DMS114 treated with DMSO at 0.1 percent for 48 hours (cell line): ENCODE results near the gene ATXN7.

Source experiments
- DNase-seq: peaks from one replicate; lab custom pipeline; 2025; ENCODE audit not compliant: unreplicated experiment; lab: John Stamatoyannopoulos, UW

The ATXN7 gene

DNA sequence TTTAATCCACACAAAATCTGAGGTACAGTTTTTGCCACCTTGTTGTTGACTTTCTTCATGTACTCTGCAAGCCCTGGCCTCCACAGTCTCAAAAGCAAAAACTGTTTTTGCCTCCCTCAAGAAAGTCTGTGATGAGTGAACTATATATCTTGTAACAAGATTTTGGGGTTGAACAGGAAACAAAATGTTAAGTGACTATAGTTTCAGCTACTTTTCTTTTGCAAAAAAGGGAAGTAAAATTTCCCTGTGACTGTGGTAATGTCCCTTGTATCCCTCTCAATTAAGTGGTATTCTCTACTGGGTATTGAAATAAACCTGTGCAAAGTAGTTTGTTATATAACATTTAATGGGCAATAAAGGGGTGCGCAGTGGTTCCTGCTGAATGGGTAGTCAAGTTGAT, 69.8 kb downstream of the ATXN7 start:
- no peak for DNase-seq

DNA sequence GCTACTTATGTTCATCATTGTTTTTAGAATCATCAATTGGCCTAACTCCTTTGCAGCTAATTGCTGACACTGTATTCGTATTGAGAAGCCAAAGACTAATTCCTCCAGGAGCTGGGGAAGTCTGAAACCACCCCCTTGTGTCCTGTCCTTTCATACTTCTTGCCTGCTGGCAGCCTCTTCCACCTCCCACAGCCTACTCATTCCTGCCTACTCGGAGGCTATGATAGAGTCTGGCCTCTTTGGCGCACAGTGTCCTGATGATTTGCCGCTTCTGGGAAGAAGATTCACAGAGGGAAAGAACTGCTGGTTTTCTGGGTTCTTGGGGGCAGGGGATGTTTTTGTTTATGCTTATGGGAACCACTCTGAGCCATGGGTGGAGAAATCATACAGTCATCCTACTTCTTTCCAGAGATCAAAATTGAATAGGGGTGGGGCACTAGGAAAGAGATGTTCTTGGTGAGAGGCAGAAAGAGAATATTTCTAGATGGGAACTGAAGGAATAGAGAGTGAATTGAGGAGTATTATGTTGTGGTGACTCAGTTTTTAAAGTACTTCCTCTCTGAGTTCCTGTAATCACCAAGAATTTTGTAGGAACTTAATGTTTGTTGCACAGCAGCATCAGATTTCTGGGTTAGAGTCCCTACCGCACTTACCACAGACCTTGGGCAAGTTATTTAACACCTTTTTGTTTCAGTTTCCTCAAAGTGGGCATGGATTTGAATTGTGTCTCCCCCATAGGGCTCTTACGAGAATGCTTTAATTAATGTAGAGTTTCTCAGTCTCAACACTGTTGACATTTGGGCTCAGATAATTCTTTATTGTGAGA, 70.6 kb downstream of the ATXN7 start:
- no peak for DNase-seq

- no peak for DNase-seq
These were observed 73.3 kb downstream of the ATXN7 start for GRCh38 chr3:63936925-63937324.

DNA sequence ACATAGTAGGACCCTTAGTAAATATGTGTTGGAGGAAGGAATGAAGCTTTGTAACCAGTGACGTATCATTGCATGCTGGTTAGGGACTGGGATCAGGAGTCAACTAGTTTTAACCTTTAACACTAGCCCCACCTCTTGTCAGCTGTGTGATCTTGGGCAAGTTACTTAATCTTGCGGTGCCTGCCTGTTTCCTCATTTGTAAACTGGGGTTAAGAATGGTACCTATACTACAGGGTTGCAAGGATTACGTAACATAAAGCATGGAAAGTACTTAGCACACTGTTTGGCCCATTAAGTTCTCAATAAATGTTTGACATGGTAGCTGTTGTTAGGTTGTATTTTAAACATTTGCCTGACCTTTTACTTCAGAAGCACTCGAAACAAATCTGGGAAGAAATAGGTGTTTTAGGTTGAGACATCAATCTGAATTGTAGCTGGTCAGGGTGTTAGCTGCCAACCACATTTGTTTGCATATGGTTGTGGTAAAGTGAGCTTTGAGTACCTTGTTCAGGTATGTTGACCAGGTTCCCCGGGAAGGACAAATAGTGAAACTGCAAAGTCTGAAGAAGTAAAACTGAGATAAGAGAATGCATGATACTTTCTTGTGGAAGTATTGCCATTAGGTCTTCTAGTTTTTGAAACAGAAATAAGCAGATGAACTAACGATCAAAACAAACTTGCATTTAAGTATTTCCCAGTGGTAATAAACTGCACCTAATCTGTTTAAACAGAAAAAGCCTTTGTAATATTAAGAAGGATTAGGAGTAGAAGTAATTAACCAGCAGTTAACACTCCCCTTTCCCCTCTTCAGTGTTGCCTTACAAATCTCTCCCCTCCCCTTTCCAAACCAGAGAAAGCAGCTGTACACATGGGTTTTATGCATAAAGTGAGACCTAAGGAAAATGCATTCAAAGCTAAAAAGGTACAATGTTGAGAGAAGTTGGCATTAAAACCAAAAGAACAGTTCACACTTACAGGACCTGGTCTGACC, 74.3 kb downstream of the ATXN7 start:
- DNase-seq = no peak

- DNase-seq = no peak
These were observed 76.7 kb downstream of the ATXN7 start for GRCh38 chr3:63940389-63940757.

GRCh38 chr3:63942528-63942927, 78.9 kb downstream of the ATXN7 start:
- DNase-seq = no peak

DNA sequence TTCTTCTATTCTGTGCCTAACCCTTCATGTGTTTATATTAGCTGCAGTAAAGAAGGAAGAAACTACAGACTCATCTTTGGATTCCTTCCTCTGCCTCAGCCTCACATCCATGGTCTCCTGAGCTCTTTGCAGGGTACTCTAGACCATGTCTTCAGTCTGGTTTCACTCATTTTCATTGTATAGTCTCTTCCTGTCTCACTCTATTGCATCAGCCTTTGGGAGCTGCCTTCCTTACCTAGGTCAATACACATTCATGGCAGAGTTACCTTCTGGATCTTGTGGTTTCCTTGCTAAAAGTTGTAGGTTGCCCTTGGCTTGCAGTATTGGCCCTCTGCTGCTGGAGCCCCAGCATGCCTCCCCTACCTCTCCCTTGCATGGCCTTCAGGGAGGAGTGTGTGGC, 80.0 kb downstream of the ATXN7 start:
- no peak for DNase-seq

DNA sequence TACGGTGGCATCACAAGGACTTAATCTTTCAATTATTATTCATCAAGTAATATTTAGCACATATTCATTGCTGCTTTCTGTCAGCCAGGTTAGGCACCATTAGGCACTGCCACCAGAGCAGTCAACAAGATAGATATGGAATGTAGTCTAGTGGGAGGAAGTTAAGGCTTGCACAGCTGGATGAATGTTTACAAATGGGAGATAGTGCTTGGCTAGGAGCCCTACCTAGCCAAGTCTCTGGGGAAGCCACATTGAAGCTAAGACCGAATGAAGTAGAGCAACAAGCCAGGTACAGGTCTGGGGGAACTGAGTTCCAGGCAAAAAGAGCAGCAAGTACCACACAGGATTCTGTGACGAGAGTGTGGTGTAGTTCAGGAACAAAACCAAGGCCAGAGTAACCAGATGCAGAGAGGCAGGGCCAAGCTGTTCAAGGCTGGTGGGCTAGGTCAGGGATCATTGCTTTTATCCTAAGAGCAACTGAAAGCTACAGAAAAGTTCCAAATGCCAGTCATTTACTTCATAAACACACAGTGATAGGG, 82.0 kb downstream of the ATXN7 start:
- DNase-seq = no peak

- DNase-seq = no peak
These were observed 83.1 kb downstream of the ATXN7 start for GRCh38 chr3:63946753-63947152.

- no peak for DNase-seq
These were observed 83.9 kb downstream of the ATXN7 start for GRCh38 chr3:63947594-63947993.

DNA sequence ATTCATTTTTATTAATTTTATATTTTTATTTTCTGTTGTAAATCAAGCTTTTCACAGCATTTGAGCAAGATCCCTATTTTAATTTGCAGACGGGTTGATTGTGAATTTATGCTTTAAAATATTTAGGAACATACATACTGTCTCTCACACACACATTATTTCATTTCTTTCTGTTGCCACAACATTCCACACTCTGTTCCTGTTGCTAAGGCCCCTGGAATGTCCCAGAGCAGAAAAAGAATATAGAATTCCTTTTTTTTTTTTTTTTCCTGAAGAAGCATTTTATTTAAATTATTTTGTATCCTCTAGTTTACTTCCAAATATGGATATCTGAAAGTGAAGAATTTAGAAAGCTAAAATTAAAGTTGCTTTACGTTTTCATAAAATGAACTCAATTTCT, 85.3 kb downstream of the ATXN7 start:
- DNase-seq = no peak

DNA sequence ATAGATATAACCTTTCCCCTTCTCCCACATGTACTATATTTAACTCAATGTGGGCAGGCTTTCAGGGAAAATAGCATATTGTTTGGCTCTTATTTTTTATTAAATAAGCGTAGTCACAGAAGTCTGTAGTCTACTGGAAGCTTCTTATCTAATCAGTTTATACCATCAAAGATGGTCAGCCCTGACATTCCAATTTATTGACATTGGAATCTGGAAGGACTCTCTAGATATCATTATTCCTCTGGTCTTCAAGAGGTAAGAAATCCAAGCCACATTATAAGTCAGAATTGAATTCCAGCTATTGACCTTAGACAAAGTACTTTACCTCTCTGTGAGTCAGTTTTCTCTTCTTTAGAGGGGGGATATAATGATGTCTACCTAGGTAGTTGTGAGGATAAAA, 87.0 kb downstream of the ATXN7 start:
- no peak for DNase-seq

GRCh38 chr3:63951492-63952247, 88.0 kb downstream of the ATXN7 start:
- DNase-seq = no peak

GRCh38 chr3:63952248-63952594, 88.6 kb downstream of the ATXN7 start:
- no peak for DNase-seq

DNA sequence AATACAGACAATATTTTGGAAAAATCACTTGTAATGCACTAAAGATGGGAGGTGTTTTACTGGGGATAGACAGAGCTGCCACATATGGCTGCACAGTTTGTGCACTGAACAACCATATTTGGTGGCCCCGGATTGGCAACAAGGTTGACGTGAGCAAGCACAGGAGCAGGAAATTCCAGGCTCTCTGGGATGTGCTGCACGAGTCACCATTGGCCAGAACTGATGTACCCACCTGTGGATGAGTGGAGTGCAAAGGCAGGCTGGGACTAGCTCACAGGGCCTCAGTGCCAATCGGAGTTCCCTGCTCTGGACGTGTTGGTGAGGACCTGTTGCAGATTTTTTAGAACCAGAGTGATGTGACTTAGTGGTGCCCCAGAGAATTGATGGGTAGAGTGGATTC, 90.5 kb downstream of the ATXN7 start:
- no peak for DNase-seq

- DNase-seq = no peak
These were observed 91.5 kb downstream of the ATXN7 start for GRCh38 chr3:63955036-63955650.

DNA sequence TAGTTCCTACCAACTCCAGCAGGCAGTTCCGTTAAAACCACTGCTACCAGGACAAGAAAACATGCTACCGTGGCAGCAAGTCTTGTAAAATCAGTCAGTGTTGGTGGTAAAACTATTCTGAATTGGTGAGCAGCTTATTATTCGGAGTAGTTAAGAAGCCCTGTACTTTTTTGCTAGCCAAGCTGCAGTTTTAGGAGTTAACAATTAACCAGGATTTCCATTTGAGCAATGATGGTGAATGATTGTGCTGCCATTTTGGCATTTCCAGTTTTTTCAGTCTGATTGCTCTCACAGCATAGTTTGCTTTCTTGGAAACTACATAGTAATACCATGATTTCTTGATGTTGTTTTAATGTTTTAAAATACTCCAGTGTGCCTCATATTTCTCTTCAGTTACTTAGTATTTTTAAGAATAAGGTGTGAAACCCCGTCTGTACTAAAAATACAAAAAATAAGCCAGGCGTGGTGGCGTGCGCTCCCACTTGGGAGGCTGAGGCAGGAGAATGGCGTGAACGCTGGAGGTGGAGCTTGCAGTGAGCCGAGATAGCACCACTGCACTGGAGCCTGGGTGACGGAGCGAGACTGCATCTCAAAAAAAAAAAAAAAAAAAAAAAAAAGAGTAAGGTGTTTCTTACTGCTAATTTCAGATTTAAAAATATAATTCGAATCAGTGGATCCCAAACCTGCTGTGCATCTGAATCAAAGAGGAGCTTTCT, 92.3 kb downstream of the ATXN7 start:
- DNase-seq = no peak

DNA sequence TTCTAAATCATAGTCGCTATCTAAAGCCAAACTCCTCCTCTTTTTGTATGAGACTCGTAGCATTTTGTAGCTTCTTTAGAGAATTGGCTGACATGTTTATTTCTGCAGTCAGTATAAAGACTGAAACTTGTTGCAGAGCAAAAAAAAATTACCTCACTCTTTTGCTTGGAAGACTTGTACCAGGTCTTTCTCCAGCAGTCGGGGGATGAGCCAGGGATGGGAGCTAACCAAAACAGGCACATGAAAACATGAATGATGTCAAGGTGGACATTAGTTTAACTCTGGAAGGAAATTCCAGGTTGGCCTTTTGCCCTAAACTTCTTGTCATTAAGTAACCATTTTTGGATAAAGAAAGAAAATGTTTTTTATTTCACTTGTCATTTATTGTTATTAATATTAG, 95.5 kb downstream of the ATXN7 start:
- DNase-seq = no peak

GRCh38 chr3:63960048-63960711, 96.5 kb downstream of the ATXN7 start:
- DNase-seq = no peak

DNA sequence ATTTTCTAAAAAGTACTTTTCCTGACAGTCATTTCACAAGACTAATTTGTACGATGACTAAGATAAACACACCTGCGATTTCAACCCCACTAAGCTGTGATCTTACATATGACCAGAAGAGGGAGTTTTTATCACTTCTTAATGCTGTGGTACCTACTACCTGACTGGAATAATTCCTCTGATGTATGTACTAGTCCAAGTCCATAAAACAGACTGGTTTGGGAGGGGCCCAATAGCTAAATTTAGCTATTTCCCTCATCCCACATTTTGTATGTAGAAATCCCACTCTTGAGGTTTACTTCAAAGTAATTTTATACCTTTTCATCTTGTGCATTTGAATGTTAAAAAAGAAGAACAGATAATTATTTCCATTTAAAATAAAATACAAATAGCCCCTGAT, 98.2 kb downstream of the ATXN7 start:
- DNase-seq = no peak
